Measurements from ENCODE around the gene SPTLC1. TPM values are rescaled to one million over a fixed set of nuclear protein-coding genes. Genes with fewer than 3 reads are reported as not detected.
"Not testable (repeated sequence)": the region's sequence is repeated elsewhere in the genome, so short reads cannot be mapped to it uniquely, and the experiment has no call there.

SPTLC1 gene
- total RNA-seq, 1 experiment from 2014 or later = 134 TPM

DNA sequence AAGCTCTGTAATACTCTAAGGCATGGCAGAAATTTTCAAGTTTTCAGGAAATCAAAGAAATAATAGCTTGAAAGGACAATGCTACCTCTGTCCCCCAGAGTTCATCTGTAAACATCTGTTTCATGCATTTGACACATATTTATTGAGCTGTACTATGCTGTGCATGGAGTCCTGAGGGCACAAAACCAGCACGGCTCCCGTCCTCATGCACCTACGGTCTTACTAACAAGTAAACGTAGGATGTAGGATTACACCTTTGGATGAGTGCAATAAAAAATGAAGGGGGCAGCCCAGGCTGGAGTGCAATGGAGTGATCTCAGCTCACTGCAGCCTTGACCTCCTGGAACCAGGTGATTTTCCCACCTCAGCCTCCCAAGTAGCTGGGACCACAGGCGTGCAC is 81.9 kb downstream of the SPTLC1 start:
- DNase-seq (ENCODE audit: low read depth) = no peak

DNA sequence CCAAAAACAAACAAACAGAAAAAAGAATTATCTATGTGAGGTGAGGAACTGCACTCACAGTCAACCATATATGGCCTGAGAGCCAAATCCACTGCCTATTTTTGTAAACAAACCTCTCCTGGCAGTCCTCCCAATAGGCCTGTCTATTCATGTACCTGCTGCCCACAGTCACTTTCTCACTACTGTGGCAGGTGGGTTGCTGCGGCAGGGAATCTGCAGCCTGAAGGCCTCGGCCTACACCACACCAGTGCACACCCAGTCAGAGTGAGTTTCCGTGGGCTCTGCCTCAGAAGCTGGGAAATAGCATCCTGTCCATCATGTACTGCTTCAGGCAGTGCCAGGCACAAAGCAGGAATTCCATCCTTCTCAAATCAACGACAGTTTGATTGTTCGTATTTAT is 82.3 kb downstream of the SPTLC1 start:
- DNase-seq (ENCODE audit: low read depth) = no peak

- no peak for DNase-seq (ENCODE audit: low read depth)
Measured at GRCh38 chr9:92030367-92030766, 84.8 kb downstream of the SPTLC1 start.

DNA sequence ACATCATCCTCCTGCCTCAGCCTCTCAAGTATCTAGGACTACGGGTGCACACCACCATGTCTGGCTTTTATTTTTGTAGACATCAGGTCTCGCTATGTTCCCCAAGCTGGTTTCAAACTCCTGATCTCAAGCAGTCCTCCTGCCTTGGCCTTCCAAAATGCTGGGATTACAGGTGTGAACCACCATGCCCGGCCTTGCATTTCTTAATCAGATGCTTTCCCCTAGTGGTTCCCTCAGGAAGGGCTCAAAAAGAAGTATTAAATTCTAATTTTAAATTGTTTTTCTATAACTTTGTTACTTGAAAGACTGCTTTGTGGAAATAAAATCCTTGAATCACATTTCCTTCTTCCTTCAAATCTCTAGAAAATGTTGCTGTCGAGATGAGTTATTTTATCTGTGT is 85.7 kb downstream of the SPTLC1 start:
- DNase-seq (ENCODE audit: low read depth) = no peak

DNA sequence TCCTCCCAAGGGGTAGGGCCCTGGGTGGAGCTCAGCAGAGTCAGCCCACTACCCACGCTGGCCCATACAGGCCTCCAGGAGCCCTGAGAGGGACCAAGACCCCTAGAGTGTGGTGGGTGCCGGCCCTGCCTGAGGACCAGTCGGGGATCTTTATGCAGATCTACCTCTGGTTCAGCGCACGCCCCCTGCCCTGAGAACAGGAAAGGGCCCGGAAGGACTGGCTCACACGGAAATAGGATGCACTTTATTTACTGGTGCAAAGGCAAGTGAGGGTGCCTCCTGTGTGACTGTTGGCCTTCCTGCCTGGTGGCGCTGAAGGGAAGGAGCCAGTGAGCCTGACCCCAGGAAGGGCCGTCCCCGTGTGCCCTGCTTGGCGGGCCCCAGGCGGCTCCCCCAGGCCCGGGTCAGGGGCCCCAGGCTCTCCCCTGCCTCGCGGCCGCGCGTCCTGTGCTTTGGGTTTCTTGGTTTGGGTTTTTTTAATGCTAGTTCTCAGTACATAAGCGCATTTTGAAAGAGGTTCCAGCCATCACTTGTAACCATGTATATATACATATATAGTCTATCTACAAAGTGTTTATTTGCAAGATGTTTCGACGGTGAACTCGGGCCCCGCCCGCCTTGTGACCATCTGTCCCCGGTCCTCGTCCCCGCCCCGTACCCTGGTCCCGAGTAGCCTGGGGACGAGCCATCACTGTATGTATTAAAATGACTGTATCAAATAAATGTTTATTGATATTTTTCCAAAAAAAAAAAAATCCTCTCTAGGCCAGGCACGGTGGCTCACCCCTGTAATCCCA is 88.8 kb downstream of the SPTLC1 start:
- no peak for DNase-seq (ENCODE audit: low read depth)

- DNase-seq (ENCODE audit: low read depth) = peak; percentile 83
Measured at GRCh38 chr9:92021785-92022541, 93.2 kb downstream of the SPTLC1 start.

DNA sequence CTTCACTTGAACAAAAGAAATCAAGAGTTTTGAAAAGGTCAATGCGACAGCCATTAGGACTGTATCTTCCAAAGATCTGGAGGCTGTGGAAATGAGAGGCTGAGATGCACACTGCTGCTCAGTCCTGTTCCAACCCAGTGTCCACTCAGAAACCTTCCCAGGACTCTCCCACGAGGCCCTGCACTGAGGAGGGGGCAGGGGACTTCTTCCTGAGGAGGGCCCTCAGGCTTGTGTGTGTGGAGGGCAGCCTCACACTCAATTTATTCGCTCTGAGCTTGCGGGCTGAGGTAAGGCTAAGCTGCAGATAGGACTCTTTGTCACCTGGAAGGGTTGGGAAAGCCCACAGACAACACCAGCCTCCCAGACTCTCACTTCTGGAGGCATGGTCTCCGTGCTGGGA is 95.6 kb downstream of the SPTLC1 start:
- no peak for DNase-seq (ENCODE audit: low read depth)

- no peak for DNase-seq (ENCODE audit: low read depth)
Measured at GRCh38 chr9:92010705-92011536, 104.3 kb downstream of the SPTLC1 start.

DNA sequence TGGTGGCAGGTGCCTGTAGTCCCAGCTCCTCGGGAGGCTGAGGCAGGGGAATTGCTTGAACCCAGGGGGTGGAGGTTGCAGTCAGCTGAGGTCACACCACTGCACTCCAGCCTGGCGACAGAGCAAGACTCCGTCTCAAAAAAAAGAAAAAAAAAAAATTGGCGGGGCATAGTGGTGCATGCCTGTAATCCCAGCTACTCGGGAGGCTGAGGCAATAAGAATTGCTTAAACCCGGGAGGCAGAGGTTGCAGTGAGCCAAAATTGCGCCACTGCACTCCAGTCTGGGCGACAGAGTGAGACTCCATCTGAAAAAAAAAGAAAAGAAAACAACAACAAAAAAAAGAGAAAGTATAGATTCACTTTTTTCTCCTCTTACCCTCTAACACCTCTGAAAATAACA is 105.0 kb downstream of the SPTLC1 start:
- not testable (repeated sequence) for DNase-seq (ENCODE audit: low read depth)

DNA sequence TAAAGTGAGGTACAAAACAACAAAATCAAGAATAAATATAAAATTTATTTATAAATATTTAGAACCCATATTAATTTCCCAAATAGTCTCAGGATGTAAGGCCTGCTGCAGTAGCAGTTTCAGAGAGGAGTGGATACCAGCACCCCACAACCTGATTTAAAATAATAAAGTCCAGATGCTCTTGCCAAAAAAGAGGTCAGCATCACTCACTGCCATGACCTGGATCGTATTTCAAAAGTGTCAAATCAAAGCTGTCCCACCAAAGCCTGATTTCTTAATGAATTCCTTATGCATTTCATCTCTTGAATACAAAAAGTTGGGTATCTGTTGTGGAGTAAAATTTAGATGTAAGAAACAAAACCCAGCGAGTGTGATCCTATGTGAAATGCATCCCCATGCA is 107.2 kb downstream of the SPTLC1 start:
- DNase-seq (ENCODE audit: low read depth) = no peak

DNA sequence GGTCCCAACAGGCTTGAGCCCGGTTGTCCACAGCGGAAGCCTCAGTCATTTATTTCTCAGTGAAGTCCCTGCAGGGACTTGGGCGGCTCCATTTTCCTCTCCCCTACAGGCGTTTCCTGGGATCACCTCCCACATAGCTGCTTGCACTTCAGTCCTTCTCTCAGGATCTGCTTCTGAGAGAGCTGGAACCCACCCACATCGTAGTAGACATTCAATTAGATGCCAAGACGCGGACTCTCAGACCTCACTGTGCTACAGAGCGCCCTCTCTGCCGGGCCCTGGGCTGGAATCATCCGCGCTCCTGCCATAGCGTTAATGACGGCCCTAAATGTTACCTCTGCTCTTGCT is 111.2 kb downstream of the SPTLC1 start:
- DNase-seq (ENCODE audit: low read depth) = no peak

DNA sequence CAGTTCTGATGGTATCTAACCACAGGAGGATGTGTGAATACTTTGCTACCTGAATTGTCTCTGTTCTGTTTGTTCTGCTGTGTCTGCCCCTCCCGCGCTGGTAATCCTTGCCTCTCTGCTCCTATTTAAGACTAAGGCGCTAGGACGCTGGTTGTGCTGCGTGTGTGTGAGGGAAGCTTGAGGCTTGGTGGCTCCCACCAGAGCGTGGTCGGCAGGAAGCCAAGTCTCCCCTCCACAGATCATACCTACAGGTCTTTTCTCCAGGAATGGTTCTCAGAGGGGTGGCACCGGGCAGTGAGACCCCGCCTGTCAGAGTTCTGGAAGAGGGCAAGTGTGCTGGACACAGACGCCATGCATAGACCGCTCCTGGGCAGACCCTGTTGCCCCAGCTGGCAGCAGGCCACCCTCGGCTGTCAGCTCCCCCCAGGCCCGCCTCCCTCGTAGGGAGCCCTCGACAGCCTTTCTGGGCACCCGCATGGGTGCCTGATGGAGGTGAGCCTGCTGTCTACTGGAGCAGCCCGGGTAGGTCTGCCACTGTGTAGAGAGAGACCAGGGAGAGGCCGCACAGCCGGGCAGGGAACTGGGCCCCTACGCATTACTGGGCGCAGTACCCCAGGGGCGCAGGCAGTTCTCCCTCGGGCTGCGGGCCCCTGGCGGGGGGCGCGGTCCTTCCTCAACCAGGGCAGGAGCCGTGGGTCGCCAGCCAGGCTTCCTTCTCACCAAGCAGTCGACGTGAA is 111.7 kb downstream of the SPTLC1 start:
- no peak for DNase-seq (ENCODE audit: low read depth)

DNA sequence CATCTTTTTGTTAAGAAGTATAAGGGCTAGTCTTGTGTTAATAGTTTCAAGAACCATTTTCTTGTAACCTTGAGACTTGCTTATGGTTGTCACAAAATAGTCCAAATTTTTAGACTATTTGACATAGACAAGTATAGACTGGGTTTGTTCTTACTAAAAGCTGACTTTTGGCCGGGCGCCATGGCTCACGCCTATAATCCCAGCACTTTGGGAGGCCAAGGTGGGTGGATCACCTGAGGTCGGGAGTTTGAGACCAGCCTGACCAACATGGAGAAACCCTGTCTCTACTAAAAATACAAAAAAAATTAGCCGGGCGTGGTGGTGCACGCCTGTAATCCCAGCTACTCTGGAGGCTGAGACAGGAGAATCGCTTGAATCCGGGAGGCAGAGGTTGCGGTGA is 113.3 kb downstream of the SPTLC1 start:
- DNase-seq (ENCODE audit: low read depth) = not testable (repeated sequence)

DNA sequence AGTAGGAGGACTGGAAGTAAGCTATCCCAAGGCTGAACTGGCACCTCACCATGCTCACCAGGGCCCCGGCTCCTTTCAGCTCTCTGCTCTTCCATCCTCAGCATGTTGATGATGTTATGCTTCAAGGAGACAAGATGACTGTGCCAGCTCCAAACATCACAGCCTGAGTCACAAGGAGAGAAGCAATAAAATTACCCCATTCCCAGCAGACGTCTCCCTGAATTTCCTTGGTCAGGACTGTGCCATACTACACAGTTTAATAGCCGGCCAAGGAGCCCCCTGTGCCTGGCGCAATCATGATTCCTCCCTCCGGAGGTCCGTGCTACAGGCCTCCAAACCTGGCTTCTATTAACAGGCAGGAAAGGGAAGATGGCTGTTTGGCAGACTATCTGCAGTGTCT is 114.0 kb downstream of the SPTLC1 start:
- DNase-seq (ENCODE audit: low read depth) = peak; percentile 24

DNA sequence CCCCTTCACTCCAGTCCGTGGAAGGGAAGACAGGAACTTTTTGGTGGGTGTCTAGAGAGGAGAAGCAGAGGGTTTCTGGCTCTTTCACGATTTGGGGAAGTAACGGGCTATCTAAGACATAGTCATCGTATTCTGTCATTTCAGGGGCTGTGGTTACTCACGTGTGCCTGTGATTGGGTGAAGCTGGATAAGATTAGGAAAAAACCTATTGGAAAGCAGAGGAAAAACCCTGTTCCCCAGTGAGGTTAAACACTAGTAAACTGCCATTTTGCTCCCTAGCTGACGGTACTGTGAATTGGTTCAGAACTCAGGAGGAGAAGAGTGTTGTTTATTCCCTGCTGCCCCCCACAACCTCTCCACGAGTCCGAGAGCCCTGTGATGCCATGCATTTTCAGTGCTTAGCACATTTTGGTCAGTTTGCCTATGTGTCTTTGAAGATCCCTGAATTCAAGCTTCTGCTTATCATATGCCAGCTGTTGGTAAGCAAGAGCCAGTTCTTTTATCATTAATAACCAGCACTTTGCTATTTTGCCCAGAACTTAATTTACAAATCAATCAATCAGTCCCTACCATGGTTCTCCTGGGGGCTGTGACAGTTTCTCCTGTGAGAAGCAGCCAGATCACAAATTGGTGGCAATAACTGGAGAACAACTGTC is 120.1 kb downstream of the SPTLC1 start:
- no peak for DNase-seq (ENCODE audit: low read depth)

DNA sequence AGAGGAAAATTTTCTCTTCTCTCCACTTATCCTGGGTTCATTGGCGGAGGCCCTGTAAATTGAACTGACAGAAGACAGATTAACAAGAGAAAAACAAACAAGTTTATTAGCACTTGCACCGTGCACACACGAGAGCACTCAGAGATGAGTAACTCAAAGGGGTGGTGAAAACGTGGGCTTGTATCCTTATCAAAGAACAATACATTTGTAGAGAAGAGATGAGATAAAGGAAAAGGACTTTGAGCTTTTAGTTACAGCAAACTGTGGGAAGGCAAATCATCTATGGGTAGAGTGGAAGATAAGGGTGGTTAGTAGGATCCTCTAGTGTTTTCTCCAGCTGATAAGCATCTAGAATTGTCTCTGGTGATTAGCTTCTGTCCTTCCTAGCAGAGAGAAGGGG is 120.8 kb downstream of the SPTLC1 start:
- DNase-seq (ENCODE audit: low read depth) = no peak

GRCh38 chr9:91992461-91993041 is 122.7 kb downstream of the SPTLC1 start:
- DNase-seq (ENCODE audit: low read depth) = peak; percentile 20

DNA sequence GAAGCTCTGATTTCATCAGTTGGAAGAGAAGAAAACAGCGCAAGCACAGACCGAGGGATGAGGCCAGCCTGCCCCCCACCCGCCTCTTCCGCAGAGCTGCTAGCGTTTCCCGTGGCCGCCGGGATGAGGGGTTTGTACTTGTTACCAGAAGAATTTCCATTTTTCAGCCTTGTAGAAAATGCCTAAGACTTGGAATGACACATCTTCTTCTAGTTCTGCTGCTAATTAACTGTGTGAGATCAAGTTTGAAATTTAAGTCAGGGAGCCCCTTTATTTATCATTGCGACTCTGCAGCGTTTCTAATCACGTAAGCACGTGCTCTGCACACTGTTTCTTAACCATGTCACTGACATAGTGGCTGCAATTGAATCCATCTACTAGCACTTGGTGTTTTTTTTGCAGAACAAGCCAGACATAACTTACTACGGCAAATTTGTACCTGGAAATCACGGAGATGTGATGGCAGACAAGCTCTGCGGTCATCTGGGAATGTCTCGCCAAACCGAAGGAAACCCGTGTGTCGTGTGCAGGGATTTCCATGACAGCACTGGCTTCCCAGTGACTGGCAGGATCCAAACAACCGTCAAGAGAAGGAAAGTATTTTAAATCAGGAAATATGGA is 123.4 kb downstream of the SPTLC1 start:
- DNase-seq (ENCODE audit: low read depth) = peak; percentile 27

DNA sequence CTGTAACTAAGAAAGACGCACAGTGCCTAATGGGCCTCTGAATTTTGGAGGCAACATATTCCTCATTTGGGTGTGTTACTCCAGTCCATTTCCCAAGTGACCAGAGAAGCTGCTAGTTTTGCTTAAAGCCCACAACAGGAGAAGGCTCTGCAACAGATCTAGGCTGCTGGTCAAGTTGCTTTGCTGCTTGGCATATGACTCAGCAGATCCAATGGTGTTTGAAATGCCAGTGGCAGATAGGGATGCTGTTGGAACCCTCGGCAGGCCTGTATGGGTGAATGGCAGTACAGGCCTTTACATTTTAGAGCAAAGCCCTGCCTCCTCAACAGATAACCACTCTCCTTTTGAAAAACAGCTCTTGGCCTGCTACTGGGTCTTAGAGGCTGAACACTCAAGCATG is 129.0 kb downstream of the SPTLC1 start:
- no peak for DNase-seq (ENCODE audit: low read depth)

- DNase-seq (ENCODE audit: low read depth) = no peak
Measured at GRCh38 chr9:91985692-91986091, 129.5 kb downstream of the SPTLC1 start.
